ENCODE results near the gene PLTP. TPM values are rescaled to one million over a fixed set of nuclear protein-coding genes. Genes with fewer than 3 reads are reported as not detected.

Gene PLTP
- total RNA-seq, 1 experiment from 2014 or later, result 0.37 TPM

DNA sequence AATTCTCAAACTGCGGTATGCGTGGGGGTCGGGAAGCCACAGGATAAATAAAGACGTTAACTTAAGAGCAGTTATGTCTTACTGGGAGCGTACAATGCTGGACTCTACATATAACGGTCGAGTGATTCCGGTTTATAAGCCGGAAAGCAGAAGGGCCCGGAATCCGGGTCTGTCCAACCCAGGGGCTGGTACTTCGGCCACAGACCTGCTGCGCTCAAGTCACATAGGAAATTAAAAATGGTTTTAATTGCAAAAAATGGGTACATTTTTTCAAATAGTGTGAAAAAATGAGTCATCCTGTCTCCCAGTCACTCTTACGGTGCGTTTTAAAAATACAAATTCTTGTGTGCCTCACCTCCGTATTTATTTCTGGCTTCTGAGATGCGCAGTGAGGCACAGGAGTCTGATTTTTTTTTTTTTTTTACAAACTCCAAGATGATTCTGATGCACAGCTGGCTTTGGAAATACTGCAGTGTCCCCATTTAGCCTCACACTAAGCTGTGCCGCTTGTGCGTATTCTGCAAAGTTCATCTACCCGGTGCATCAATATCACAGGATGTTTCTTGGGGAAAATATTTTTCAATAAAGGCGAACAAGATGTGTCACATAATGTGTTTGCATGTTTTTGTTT lies 23.6 kb upstream of the PLTP start:
- intact Hi-C loops (cut with micrococcal nuclease), result loop anchor here (1.0 to 10.0 kb wide), 5 partner anchors 9 to 141 kb away; partner anchors contain the start of genes ACOT8, DNTTIP1, WFDC3 and ZSWIM3
- H3K36me3 Mint-ChIP-seq (ENCODE audit: insufficient read depth, unreplicated experiment), result peaks cover 38% of the 10 kb centered on the region
- DNase-seq (ENCODE audit: unreplicated experiment), result no peak

DNA sequence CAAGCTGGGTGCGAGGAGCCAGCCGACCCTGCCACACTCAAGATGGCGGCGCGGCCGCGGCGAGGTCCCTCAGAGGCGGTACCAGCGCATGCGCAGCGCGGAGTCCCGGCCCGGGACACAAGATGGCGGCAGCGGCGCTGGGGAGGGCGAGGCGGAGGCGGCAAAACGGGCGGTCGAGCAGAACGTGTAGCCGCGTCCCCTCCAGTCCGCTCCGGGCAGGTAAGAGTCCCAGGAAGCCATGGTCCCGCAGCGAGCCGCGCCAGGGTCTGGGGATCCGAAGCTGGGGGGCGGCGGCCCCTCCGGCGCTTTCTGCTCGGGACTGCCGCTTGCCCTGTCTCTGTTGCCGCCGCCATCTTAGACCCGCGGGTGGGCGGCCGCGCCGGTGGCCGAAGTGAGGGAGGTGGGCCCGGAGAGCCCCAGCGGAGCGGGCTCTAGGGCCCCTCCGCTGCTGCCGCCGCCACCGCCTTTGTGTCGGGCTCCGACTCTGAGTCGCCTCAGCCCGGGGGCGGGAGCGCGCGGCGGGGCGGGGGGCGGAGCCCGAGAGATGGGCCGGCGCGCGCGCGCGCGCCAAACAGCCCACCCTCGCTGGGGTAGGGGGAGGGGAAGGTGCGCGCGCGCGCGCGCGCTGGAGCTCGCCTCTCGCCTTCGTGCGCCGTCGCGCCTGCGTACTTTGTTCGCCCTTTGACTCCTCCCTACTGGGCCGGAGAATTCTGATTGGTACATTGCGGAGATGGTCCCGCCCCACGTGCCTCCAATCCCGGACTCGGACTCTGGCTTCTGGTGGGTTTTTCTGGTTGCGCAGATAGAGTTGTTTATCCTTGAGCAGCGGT lies 22.8 kb upstream of the PLTP start, which contains the start of gene PCIF1:
Gene PCIF1, plus strand, starts transcription at position 98 of the 830 bp plus-strand sequence. CDS start 4,317 bp downstream, outside the sequence.
- peak; percentile 97 for DNase-seq (ENCODE audit: unreplicated experiment)
- peaks cover 30% of the 10 kb centered on the region for H3K36me3 Mint-ChIP-seq (ENCODE audit: insufficient read depth, unreplicated experiment)
- POLR2A ChIA-PET, result interaction anchor here (0.6 to 6.6 kb wide), 49 partner anchors 10 to 754 kb away, joined by 3 to 123 read pairs (median 5); partner anchors contain the start of genes ACOT8, CTSA, DNTTIP1 and ELMO2
- intact Hi-C loops (cut with micrococcal nuclease), result loop anchor here (1.0 to 10.0 kb wide), 5 partner anchors 10 to 140 kb away; partner anchors contain the start of genes ACOT8, DNTTIP1, WFDC3 and ZSWIM3
- no peak for TF ChIP-seq CTCF (IDR thresholded peaks at IDR 0.05; ENCODE audit: unreplicated experiment)
- CTCF ChIA-PET, result interaction anchor here (0.8 to 4.7 kb wide), 10 partner anchors 10 to 78 kb away, joined by 3 to 42 read pairs (median 4); no protein-coding TSS in a partner anchor
- peak within 1 kb of the TSS; percentile 92 for H3K27ac Mint-ChIP-seq (ENCODE audit: low read depth, unreplicated experiment)
- H3K9me3 Mint-ChIP-seq (ENCODE audit: unreplicated experiment), result no peaks in the 10 kb centered on the region
- peak within 1 kb of the TSS; percentile 94 for H3K4me3 Mint-ChIP-seq (ENCODE audit: unreplicated experiment)
- no peaks in the 10 kb centered on the region for H3K4me1 Mint-ChIP-seq (ENCODE audit: insufficient read depth, unreplicated experiment)
- no TSS peak for BruUV-seq (replicated peaks)
- no peaks in the 10 kb centered on the region for H3K27me3 Mint-ChIP-seq (ENCODE audit: insufficient read depth, unreplicated experiment)

More for the DNA sequence above, 23.6 kb upstream of the PLTP start:
- ChIA-PET CTCF (interaction anchor here (1.1 to 4.7 kb wide), 4 partner anchors 9 to 51 kb away, joined by 3 to 42 read pairs (median 6); no protein-coding TSS in a partner anchor), POLR2A (interaction anchor here (0.8 to 6.6 kb wide), 43 partner anchors 10 to 754 kb away, joined by 3 to 123 read pairs (median 6); partner anchors contain the start of genes ACOT8, CTSA, DNTTIP1 and ELMO2)
- Mint-ChIP-seq H3K27me3 (ENCODE audit: insufficient read depth, unreplicated experiment) (no peaks in the 10 kb centered on the region), H3K4me1 (ENCODE audit: insufficient read depth, unreplicated experiment) (no peaks in the 10 kb centered on the region), H3K27ac (ENCODE audit: low read depth, unreplicated experiment) (peak overlapping the region; percentile 92), H3K9me3 (ENCODE audit: unreplicated experiment) (no peaks in the 10 kb centered on the region), H3K4me3 (ENCODE audit: unreplicated experiment) (peak overlapping the region; percentile 94)
- TSS peak; percentile 71 for BruUV-seq (replicated peaks)
- no peak for TF ChIP-seq CTCF (IDR thresholded peaks at IDR 0.05; ENCODE audit: unreplicated experiment)

GRCh38 chr20:45934046-45934585 lies 22.2 kb upstream of the PLTP start:
- TF ChIP-seq CTCF (IDR thresholded peaks at IDR 0.05; ENCODE audit: unreplicated experiment), result no peak
- H3K9me3 Mint-ChIP-seq (ENCODE audit: unreplicated experiment), result no peaks in the 10 kb centered on the region
- BruUV-seq (replicated peaks), result TSS peak; percentile 76
- DNase-seq (ENCODE audit: unreplicated experiment), result no peak
- H3K4me1 Mint-ChIP-seq (ENCODE audit: insufficient read depth, unreplicated experiment), result no peaks in the 10 kb centered on the region
- no peaks in the 10 kb centered on the region for H3K27me3 Mint-ChIP-seq (ENCODE audit: insufficient read depth, unreplicated experiment)
- POLR2A ChIA-PET, result interaction anchor here (0.6 to 6.6 kb wide), 37 partner anchors 10 to 755 kb away, joined by 3 to 123 read pairs (median 6); partner anchors contain the start of genes ACOT8, CTSA, DNTTIP1 and NEURL2
- peaks cover 24% of the 10 kb centered on the region for H3K36me3 Mint-ChIP-seq (ENCODE audit: insufficient read depth, unreplicated experiment)
- H3K4me3 Mint-ChIP-seq (ENCODE audit: unreplicated experiment), result peak overlapping the region; percentile 94
- H3K27ac Mint-ChIP-seq (ENCODE audit: low read depth, unreplicated experiment), result peak overlapping the region; percentile 92
- intact Hi-C loops (cut with micrococcal nuclease), result loop anchor here (2.0 to 10.0 kb wide), 4 partner anchors 29 to 139 kb away; partner anchors contain the start of genes ACOT8, DNTTIP1, WFDC3 and ZSWIM3
- CTCF ChIA-PET, result interaction anchor here (0.6 to 2.4 kb wide), 19 partner anchors 10 to 412 kb away, joined by 3 to 10 read pairs (median 4); partner anchors contain the start of genes CTSA and NEURL2
